GM19043 (cell line): ENCODE measurements around the gene UBQLN1.
A peak's percentile ranks its signal among the peaks of the same experiment; 100 is the strongest.

Experiments
- ATAC-seq: cut with Tn5 transposase; IDR thresholded peaks from one replicate; pipeline ENCODE4 v1.9.1; 2021; ENCODE audit warnings: low read depth; ENCODE audit not compliant: unreplicated experiment

Gene UBQLN1

DNA sequence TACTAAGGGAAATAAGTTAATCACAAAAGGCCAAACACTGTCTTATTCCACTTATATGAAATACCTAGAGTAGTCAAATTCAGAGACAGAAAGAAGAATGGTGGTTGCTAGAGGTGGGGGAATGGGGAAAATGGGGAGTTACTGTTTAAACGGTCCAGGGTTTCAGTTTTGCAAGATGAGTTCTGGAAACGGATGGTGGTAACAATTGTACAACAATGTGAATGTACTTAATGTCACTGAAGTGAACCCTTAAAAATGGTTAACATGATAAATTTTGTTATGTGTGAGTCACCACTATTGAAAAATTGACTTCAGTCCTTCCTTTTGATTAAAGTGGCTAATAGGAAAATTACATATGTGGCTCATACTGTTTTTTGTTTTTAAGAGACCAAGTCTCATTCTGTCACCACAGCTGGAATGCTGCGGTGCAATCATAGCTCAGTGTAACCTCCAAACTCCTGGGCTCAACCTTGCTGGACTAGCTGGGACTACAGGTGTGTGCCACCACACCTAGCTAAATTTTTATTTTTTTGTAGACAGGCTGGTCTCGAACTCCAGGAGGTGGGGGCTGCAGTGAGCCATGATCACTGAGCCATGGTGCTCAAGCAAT is 8.7 kb downstream of the UBQLN1 start:
- ATAC-seq: peak; percentile 46

DNA sequence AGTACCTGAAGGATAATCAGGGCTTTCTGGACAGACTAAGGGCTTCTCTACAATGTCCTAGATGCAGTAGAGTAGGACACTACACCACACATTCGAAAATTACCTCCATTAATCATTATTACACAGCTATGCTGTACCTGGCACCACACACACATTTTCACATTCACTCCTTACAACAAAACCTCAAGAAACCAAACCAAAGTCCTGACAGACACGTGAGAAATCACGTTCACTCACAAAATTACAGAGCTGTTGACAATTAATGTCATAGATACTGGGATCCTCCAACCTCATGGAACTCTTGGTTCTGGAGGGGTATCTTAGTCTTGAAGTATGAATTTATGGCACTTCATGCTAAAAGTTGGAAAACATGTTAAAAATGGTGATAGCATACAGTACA is 16.3 kb downstream of the UBQLN1 start:
- no peak for ATAC-seq

DNA sequence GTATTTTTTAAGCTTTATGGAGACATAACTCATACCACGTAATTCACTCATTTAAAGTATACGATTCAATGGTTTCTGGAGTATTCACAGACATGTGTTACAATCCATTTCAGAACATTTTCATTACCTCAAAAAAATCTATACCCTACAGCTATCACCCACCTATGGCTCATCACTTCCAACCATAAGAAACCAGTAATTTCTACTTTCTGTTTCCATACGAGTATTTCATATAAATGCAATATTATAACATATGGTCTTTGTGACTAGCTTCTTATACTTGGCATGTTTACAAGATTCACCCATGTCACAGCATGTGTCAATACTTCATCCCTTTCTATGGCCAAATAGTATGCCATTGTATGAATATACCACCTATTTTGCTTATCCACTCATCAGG is 18.8 kb downstream of the UBQLN1 start:
- no peak for ATAC-seq

- ATAC-seq: no peak
Observed at GRCh38 chr9:83681490-83681889, 26.3 kb downstream of the UBQLN1 start.

DNA sequence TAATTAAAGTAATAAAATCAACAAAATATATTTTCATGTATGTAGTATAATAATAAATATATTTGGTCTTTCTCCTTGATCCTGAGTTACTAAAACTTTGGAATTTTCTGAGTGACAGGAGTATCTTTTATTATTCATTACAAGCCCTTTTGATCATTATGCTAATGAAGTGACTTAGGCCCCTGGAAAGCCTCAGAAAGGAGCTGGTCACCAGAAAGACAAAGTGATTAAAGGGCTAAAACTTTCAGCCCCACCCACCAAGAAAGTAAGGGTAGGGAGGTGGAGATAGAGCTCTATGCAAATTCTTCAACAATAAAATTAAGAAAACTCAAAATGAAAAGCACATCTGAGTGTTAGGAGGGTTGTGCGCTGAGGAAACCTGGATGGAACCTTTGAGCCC is 27.5 kb downstream of the UBQLN1 start:
- no peak for ATAC-seq

- no peak for ATAC-seq
Observed at GRCh38 chr9:83677596-83677995, 30.2 kb downstream of the UBQLN1 start.

DNA sequence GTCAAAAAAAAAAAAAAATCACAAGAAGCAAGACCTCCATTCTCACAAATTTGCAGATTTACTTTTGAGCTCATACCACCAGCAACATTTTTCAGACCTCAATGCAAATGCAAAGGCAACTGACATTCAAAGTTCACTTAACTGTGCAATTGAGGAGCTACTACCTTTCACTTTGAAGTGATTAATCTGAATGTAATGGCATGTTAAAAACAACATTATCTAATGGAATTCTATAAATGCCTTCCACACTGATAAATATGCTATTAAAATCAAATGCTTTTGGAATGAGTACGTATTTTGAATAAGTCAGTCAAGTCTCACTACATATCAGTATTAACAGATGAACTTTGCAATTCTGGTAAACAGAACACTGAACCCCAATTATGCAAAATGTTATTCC is 32.3 kb downstream of the UBQLN1 start:
- no peak for ATAC-seq

DNA sequence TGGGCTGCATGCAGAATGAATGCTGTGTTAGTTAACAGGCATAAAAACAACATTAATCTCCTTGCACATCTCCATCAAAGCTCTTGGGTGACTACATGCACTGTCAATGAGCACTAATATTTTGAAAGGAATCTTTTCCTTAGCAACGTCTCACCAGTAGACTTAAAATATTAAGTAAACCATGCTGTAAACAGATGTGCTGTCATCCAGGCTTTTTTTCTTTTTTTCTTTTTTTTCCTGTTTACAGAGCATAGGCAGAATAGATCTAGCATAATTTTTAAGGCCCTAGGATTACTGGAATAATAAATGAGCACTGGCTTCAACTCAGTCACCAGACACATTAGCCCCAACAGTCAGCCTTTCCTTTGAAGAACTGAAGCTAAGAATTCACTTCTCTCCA is 36.3 kb downstream of the UBQLN1 start:
- no peak for ATAC-seq

DNA sequence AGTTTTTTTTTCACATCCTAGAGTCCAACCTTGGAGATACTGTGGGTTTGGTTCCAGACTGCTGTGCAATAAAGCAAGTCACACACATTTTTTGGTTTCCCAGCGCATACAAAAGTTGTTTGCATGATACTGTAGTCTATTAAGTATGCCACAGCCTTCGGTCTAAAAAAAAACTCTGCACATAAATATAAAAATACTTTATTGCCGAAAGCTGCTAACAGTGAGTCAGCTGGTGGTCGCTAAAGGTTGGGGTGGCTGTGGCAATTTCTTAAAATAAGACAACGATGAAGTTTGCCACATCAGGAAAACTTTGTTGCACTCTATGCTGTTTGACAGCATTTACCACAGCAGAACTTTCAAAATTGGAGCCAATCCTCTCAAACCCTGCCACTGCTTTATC is 37.4 kb downstream of the UBQLN1 start:
- ATAC-seq: no peak

- ATAC-seq: no peak
Observed at GRCh38 chr9:83669067-83669466, 38.7 kb downstream of the UBQLN1 start.

GRCh38 chr9:83665580-83666200 is 42.1 kb downstream of the UBQLN1 start:
- ATAC-seq: peak; percentile 94

- no peak for ATAC-seq
Observed at GRCh38 chr9:83662933-83663332, 44.8 kb downstream of the UBQLN1 start.

DNA sequence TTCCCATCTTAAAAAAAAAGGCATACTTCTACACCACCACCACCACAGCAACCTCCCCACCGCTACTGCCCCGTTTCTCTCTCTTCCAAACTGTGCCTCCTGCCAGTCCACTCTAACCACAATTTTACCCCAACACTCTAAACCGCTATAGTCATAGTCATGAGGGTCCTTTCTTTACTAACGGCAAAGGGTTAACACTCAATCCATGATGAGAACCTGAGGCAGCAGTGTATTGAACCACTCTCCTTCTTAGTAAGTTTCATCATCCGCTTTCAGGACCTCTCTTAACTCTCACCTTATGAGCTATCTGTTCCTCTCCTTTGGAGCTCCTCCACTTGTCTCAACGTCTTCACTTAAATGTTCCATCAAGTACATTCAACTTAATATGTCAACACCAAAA is 50.8 kb downstream of the UBQLN1 start:
- no peak for ATAC-seq

DNA sequence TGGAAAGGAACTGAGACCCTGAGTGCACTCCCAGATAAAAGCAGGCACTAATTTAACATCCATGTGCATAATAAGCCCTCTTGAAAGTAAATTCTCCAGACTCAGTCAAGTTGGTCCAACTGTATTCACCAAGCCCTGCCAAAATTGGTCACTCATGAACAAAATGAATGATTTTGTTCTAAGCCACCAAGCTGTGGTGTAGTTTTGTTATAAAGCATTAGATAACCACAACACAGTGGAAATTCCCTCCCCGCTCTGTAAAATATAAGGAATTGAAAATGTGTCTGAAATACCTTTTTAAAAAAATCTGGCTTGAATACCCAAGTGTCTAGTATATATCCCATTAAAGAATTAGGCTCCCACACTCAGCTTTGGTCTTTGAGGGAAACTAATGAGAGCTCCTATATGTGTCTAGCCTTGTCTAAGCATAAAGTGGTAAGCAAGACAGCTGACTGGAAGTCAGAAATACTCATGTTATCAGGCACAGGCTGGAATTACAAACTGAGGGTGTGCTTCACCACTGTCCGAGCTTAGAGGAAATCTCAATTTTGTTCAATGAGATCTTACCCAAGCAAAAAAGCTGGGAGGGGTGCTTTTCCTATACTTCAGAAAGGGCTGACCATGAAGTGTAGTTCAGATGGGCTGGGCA is 51.6 kb downstream of the UBQLN1 start:
- ATAC-seq: peak; percentile 52

DNA sequence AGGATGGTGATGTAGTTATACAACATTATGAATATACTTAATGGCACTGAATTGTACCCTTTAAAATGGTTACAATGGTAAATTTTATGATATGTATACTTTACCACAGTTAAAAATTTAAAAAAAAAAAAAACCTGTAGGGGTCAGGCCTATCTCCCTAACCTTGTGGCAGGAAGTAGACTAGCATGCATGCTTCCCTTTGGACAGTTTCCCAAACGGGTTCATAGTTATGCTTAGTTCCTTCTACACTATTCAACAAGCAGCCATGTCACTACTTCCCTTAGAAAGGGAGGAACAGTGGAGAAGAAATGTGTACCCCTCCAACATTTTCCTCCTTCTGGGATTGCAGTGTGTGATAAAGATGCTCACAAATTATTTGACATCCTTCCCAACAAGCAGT is 52.3 kb downstream of the UBQLN1 start:
- ATAC-seq: no peak

DNA sequence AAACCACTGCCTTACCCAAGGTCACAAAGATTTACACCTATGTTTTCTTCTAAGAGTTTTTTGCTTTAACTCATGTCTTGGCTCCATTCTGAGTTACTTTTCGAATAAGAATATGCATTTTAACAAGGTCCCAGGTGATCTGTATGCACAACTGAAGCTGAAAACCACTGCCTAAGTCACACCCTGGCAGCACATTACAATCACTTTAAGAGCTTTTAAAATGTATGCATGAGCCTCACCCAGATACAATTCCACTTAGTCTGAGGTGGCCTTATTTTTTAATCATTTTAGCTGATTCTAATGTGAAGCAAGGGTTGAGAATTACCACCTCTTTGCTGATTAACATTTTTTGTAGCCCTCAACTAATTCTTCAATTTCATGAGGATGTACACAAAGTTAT is 55.3 kb downstream of the UBQLN1 start:
- ATAC-seq: no peak

- no peak for ATAC-seq
Observed at GRCh38 chr9:83651558-83651957, 56.2 kb downstream of the UBQLN1 start.

DNA sequence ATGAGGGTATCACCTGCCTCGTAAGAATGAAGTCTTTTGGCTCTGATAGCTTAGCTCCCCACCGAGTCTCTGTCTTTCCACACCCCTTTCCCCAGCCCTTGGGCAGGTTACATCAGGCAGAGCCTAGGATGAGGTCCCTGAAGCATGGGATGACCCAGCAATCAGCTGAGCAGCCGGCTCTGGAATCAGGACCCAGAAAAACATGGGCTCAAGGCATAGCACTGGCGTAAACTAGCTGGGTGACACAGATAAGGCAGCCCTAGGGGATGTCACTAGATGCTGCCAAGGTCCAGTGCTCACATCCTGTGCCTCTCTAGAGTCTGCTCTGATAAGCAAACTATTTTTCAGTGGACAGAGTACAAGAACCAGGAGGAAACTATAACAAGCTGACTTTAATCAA is 58.2 kb downstream of the UBQLN1 start:
- no peak for ATAC-seq

DNA sequence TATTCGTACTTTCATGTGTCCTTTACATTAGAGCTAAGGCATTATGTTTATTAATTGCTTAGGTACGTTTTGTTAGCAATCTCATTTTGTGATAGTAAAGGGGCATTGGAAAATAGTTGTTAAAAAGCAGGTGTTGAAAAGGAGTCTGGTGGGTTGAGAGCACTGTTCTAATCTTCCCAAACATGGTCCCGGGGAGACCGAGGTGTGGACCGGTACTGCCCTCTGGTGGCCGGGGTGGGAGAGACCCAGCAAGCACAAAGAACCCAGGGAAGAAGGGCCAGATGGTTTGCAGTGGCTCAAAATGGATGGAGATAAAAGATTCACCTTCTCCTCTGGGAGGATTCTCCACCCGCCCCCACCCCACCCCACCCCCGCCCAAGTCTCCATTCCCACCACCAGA is 58.7 kb downstream of the UBQLN1 start:
- ATAC-seq: peak; percentile 61

- ATAC-seq: no peak
Observed at GRCh38 chr9:83646500-83647239, 61.1 kb downstream of the UBQLN1 start.

- no peak for ATAC-seq
Observed at GRCh38 chr9:83642793-83643192, 65.0 kb downstream of the UBQLN1 start.

GRCh38 chr9:83639266-83639665 is 68.5 kb downstream of the UBQLN1 start:
- ATAC-seq: no peak
